Fibroblast of villous mesenchyme (primary cell): ENCODE results near the gene CBX8. TPM values are rescaled to one million over a fixed set of nuclear protein-coding genes. Genes with fewer than 3 reads are reported as not detected.

Experiments used
- DNase-seq: peaks from one replicate; pipeline ENCODE4 v3.0.0-alpha.2; 2010; ENCODE audit warnings: low read depth
- H3K4me3 ChIP-seq: 2 replicates; pipeline ENCODE4 v1.5.1; 2011; ENCODE audit warnings: low read depth, mild to moderate bottlenecking, low read length
- CTCF ChIP-seq: IDR thresholded peaks from 2 replicates; pipeline ENCODE4 v1.5.1; 2012; ENCODE audit warnings: low read depth, mild to moderate bottlenecking, low read length; ENCODE audit not compliant: insufficient read depth
- total RNA-seq: library from RNA; depleted of rRNA; stranded (reverse); fragments of >200 nt; gene quantifications from 2 replicates; pipeline ENCODE4 v1.2.3, GENCODE V29; 2012

CBX8 gene
- total RNA-seq, 1 donor = 4.7 TPM

- no peak for TF ChIP-seq CTCF
- no peak overlapping the region for H3K4me3 ChIP-seq
- DNase-seq = no peak
Measured at GRCh38 chr17:79799174-79799537, 2.3 kb upstream of the CBX8 start.

- DNase-seq = no peak
- H3K4me3 ChIP-seq = no peak overlapping the region
Measured at GRCh38 chr17:79798299-79799173, 1.7 kb upstream of the CBX8 start.

GRCh38 chr17:79797492-79798298 lies 818 bp upstream of the CBX8 start:
- no peak for TF ChIP-seq CTCF
- H3K4me3 ChIP-seq = peak overlapping the region; percentile 62
- no peak for DNase-seq

More at GRCh38 chr17:79798299-79799173, 1.7 kb upstream of the CBX8 start:
- TF ChIP-seq CTCF = no peak

GRCh38 chr17:79796444-79796762 lies 474 bp downstream of the CBX8 start:
- no peak for TF ChIP-seq CTCF
- no peak for DNase-seq
- H3K4me3 ChIP-seq = peak overlapping the region; percentile 80

- no peak for DNase-seq
- TF ChIP-seq CTCF = no peak
- peak overlapping the region; percentile 80 for H3K4me3 ChIP-seq
Measured at GRCh38 chr17:79795795-79796443, 958 bp downstream of the CBX8 start.

- no peak overlapping the region for H3K4me3 ChIP-seq
- DNase-seq = no peak
- no peak for TF ChIP-seq CTCF
Measured at GRCh38 chr17:79794659-79795511, 2.0 kb downstream of the CBX8 start.
